HG02973 (cell line): ENCODE measurements around the gene PLEKHJ1.

Experiments used
- ATAC-seq: cut with Tn5 transposase; IDR thresholded peaks from one replicate; pipeline ENCODE4 v1.9.1; 2021; ENCODE audit warnings: moderate library complexity; ENCODE audit not compliant: unreplicated experiment

Gene PLEKHJ1

DNA sequence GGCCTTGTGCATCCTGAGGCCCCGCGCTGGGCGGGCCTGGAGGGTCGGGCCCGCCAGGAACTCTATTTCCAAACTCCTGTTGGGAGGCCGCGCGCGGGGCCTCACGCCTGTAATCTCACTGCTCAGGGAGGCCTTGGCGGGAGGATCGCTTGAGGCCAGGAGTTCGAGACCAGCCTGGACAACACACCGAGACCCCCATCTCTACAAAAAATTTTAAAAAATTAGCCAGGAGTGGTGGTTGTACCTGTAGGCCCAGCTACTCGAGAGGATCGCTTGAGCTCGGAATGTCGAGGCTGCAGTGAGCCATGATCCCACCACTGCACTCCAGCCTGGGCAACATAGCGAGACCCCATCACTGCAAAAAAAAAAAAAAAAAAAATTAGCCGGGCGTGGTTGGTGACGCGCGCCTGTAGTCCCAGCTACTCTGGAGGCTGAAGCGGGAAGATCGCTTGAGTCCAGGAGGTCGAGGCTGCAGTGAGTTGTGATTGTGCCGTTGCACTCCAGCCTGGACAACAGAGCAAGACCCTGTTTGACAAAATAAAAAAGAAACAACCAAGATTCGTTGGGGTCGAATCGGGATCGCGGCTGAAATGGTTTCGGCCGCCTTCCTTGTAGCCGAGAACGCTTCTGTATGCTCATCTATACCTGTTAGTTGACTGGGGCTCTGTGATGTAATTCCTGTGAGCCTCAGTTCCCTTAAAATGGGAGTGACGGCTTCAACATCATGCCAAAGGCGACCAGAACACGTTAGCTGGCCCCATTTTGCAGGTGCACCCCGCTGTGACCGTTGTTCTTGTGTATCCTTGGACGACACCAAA is 1.1 kb upstream of the PLEKHJ1 start:
- no peak for ATAC-seq

DNA sequence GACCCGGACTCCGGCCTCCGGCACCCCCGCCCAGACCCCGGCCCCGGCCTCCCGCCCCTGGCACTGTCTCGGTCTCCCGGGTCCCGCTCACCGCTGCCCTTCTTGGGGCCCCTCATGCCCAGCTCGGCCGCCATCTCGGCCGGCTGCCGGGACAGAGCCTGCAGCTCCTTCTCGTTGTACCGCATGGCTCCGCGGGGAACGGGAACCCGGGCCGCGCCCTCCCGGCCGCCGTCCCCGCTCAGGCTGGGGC is 140 bp downstream of the PLEKHJ1 start:
- ATAC-seq: no peak

DNA sequence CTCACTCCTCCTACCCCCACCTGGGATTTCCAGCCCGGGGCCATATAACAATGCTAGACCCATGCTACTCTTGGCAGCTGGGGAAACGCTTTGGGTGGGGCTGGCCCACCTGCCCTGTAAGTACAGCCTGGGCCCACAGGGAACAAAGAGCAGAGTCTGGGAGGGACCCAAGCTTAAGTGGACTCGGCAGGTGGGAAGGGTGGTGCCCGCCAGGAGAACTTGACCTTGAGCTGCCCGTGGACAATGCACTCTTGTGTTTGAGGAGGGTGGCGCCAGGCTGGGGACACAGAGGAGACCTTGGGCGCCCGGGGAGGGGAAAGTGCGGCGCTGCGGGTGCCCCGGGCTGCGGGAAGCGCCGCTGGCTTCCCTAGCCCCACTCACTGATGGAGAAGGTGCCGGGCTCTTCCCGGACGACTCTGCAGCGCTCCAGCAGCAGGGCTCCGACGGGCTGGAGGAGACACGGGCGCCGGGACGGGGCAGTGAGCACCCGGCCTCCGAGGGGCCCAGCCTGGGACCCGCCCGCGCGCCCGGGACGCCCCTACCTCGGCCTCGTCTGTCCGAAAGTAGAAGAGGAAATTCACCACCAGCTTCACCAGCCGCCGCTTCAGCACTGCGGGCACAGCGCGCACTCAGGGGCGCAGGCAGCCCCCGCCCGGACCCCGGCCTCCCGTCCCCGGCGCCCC is 607 bp downstream of the PLEKHJ1 start:
- ATAC-seq: peak; percentile 7

DNA sequence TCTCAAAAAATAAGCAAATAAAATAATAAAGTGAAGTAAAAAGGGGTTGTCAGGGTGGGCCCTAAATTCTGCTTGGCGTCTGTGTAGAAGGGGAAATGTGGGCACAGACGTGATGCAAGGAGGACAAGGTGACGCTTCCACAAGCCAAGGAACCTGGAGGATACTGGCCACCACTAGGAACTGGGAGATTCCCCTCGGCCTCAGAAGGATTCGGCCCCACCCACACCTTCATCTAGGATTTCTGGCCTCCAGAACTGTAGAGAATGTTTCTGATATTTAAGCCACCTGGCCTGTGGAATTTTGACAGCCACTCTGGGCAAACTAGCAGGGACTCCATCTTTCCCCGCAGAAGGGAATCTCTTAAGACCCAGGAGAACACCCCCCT is 1.1 kb downstream of the PLEKHJ1 start:
- ATAC-seq: no peak

DNA sequence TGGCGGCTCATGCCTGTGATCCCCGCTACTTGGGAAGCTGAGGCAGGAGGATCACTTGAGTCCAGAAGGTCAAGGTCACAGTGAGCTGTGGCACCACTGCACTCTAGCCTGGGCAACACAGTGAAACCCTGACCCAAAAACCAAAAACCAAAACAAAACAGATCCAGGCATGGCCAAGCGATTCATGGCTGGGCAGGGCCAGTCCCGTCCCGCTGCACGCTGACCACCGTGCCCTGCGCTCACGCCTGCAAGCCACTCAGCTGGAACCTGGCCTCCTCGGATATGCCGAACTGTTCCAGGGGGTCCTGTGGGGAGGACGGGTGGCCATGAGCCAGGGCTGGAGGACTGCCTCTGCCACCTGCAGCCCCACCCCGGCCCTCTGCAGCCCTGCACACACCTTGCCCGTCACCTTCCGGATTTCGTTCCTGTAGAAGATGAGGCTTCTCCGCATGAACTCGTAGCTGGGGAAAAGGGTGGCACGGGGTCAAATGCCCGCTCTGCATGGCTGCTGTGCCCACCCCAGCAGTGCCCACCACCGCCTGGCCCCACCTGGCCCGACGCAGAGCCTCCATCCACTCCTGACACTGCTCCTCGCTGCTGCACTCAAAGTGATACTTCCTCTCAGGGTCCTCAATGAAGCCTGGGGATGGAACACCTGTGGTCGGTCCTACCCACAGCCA is 2.4 kb downstream of the PLEKHJ1 start:
- no peak for ATAC-seq

DNA sequence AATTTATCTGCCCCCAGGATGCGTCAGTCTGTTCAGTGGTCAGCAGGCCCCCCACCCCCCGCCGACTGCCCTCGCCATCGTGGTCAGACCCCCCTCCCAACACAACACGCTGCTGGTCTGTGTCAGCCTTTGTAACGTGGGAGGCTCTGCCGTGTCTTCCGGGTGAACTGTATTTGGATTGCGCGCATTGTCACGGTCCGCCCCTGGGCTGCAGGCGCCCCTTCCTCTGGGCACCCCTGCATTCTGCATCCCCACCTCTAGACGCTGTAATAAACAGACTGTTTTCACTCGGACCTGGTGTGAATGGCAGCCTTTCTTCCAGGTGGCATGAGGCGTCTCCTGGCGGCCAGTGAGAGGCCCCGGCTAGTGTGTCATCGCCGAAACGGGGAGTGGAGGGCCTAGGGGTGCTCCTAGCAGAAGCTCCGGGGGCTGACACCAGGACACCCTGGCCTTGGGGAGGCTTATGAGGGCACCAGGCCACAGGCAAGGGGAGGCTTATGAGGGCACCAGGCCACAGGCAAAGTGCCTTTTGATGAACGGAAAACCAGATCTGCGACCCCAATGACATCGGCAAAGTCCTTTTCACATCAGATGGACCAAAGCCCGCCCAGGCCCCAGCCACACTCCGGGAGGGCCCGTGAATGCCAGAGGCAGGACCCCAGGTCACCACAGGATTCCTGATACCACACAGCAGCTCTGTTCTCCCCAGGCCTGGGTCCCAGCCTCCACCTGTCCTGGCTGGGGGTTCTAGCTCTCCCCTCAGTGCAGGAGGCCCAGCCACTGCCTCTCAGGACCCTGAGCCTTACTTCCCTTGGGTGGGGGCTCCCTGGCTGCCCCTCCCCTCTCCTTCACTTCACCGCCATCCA is 3.6 kb downstream of the PLEKHJ1 start:
- ATAC-seq: no peak

DNA sequence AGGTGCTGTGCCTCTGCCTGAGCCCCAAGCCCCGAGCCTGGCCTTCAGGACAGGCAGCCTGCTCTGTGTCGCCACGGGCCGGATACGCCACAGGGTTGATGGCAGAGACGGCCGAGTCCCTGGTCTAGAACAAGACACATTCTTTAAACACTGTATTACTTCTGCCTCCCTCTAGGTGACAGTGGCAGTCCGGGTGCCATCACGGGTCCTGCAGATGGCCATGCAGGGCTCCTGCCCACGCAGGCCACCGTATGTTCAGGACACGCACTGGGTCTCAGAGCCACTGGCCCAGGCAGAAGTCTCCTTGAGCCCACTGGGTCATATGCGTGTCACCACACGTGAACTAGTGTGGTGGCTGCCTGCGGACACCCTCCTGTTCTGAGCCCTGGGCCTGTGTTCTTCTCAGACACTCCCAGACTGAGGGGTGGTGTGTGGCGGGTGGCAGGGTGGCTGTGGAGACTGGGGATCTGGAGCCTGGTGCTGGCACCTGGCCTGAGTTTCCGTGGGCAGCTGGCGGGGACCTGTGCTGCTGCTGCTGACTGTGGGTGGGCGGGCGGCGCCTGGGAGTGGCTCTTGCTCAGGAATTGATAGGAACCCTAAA is 4.4 kb downstream of the PLEKHJ1 start:
- ATAC-seq: no peak

DNA sequence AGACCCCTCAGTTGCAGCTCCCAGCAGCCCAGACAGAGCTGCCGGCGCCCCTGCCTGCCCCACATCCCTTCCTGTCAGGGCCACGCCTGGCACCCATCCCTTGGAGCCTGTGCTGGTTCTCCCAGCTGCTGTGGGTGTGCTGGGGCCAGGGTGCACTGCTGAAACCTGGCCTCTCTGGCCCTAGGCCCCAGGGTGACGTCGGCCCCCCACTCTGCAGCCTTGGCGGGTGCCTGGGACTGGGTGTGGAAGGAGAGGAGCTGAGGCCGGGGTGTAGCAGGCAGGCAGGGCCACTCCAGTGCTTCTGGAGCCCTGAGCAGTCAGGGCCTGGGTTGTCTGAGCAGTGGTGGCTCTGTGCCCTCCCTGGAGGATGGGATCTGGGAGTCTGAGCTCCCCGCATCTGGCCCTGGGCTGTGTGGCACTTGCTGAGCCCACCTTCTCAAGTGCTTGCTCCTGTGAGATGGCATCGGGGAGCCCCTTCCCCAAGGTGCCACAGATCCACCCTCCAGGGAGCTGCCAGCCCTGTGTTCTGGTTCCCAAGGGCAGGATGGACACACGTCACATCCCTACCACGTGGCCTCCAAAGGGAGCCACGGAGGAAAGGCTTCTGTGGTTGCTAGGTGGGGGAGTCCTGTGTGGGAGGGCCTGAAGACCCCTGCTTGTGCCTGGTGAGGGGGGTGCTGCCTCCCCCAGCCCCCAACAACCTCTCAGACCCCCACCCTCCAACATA is 5.2 kb downstream of the PLEKHJ1 start:
- no peak for ATAC-seq

DNA sequence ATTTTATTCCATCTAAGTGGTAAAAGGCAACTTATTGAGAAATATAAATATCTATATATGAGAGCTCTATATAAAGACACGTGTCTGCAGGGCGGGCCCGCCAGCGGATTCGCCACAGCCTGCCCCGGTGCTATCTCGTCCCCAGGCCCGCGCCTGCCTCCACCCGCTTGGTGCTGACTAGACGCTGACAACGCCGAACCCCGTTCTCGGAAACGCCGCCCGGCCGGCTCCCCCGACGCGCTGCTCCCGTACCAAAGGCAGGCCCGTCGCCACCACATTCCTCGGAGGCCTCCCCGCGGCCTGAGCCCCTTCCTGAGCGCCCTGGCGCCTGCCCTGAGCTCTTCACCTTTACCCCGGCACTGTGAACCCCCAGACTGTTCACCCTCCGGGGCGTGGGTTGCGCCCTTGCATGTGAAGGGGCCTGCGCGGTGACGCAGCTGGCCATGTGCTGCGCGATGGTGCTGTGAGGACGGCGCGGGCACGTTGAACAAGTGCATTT is 6.0 kb downstream of the PLEKHJ1 start:
- ATAC-seq: no peak

DNA sequence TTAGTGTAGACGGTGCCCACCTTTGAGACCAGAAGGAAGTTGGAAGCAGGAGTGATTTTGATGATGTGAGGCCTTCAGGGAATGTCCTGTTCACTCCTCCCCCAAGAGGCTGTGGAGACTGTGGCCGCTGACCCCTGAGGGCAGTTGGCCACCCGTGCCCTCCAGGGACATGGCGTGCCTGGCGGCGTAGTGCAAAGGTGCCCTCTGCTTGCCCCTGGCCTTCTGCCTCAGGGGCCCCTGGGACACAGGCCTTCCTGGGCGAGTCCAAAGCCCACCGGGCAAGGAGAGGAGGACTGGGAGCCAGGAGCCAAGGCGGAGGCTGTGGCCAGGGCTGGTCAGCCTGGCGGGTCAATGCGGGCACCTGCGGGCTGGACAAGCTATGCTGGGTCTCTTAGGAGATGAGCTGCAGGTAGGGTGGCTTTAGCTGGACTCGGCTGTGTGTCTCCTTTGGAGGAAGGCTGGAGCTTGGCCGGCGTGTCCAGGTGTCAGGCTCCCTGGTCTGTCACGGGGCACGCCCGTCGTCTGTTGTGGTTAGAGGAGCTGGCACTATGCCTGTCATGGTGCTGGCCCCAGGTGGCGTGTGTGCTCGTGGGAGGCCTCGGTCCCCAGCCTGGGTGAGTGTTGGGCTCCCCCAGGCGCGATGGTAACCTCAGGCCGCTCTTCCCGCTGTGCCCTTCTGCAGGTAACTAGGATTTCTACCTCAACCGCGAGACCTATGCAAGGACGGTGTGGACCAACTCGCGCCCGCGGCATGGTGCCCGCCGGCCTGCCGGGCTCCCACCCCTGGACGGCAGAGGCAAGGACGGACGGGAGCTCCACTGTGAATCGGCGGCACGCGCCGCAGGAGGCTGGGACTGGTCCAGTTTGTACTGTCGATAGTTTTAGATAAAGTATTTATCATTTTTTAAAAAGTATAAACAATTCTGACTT is 6.8 kb downstream of the PLEKHJ1 start:
- ATAC-seq: no peak

DNA sequence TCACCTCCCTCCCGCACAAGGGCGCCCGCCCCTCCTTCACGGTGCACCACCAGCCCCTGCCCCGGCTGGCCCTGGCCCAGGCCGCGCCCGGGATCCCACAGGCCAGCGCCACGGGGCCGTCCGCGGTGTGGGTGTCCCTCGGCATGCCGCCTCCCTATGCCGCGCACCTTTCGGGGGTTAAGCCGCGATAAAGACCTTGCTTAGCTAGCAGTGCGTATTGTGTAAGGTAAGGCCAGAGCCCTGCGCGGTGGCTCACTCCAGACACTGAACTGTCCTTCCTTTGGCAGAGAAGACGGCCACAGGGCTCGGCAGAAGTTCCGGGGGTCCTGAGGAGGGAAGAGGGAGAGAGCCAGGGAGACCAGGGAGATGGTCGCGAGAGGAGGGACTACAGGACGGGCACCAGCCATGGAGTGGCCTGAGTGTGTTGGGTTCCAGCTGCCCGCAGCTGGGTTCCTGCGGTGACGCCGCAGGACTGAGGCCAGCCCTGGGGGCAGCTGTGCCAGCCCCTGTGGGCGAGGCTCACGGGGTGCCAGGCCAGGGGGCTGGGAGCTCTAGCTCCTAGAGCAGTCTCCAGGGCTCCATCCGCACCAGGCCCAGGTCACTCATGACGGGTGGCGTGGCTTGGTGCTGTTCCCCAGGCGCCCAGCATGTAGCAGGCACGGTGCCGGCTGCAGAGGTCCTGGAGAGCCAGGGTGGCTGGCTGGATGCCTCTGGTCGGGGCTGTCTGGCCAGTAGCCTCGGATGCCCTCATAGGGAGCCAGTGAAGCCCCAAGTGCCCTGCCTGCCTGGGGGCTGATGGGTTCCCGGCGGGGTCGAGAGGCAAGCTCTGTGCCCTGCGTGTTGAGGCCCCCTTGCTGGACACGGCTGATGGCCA is 7.7 kb downstream of the PLEKHJ1 start:
- no peak for ATAC-seq

DNA sequence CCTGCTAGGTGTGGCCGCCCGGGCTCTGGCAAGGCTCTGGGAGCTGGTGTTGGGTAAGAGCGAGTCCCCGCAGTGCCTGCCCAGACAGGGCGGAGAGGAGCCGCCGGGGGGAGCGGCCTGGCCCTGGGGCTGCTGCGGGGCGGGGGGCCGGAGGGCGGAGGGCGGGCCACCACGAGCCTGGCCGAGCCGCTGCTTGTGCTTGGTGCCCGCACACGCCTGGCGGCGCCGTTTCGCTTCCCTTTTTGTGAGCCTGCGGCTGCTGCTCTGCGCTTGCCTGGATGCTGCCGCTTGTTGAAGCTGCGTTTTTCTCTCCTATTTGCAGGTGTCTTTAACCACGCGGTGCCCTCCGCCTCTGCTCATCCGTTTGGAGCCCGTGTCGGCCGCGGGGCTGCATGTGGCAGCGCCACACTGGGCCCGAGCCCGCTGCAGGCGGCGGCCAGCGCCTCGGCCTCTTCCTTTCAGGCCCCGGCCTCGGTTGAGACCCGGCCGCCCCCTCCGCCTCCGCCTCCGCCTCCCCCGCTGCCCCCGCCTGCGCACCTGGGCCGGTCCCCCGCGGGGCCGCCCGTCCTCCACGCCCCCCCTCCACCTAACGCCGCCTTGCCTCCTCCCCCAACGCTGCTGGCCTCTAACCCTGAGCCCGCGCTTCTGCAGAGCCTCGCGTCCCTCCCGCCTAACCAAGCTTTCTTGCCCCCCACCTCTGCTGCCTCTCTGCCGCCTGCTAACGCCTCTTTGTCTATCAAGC is 8.5 kb downstream of the PLEKHJ1 start:
- ATAC-seq: no peak

DNA sequence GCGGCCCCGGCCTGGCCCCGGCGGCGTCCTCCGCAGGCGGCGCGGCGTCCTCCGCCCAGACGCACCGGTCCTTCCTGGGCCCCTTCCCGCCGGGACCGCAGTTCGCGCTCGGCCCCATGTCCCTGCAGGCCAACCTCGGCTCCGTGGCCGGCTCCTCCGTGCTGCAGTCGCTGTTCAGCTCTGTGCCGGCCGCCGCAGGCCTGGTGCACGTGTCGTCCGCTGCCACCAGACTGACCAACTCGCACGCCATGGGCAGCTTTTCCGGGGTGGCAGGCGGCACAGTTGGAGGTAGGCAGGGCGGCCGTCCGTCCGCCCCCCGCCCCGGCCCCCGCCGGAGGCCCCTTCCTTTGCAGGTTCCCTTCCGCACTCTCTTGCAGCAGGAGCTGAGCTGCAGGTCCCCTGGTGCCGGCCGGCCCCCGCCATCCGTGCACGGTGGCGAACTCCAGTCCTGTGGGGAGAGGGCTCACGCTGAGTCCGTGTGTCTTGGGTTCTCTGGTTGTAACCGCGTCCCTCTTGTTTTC is 9.2 kb downstream of the PLEKHJ1 start:
- ATAC-seq: no peak

DNA sequence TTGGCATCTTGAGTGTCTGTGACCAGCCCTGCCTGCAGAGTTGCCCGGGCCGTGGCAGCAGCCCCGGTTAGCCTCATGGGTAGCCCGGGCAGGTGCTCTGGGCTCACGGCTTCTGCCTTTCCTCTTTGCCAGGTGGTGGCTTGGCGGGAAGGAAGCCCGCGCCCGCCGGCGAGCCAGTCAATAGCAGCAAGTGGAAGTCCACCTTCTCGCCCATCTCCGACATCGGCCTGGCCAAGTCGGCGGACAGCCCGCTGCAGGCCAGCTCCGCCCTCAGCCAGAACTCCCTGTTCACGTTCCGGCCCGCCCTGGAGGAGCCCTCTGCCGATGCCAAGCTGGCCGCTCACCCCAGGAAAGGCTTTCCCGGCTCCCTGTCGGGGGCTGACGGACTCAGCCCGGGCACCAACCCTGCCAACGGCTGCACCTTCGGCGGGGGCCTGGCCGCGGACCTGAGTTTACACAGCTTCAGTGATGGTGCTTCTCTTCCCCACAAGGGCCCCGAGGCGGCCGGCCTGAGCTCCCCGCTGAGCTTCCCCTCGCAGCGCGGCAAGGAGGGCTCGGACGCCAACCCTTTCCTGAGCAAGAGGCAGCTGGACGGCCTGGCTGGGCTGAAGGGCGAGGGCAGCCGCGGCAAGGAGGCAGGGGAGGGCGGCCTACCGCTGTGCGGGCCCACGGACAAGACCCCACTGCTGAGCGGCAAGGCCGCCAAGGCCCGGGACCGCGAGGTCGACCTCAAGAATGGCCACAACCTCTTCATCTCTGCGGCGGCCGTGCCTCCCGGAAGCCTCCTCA is 9.9 kb downstream of the PLEKHJ1 start:
- ATAC-seq: no peak

DNA sequence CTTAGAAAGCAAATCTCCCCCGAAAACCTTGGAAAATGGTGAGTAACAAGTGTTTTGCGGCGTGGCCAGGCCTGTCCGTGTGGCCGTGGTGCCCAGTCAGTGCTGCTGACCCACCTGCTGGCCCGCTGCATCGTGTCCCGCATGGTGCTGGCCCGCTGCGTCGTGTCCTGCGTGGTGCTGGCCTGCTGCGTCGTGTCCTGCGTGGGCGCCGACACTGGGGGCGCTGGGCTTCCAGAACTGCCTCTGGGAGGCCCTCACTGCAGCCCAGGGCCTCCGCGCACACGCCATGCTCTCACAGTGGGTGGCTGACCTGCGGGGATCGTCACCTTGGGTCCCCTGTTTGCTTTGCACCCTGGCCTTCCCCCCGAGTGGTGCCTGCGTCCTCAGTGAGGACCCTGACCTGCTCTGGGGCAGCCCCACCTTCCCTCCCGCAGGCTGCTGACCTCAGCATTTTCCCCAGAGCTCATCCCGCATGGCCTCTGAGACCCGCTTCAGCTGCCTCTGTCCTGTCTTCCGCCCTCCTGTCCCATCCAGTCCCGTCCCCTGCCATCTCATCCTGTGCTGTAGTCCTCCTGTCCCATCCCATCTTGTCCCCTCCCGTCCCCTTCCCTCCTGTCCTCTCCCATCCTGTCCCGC is 10.6 kb downstream of the PLEKHJ1 start:
- no peak for ATAC-seq
